Measurements from ENCODE around the gene ZNF335. TPM values are rescaled to one million over a fixed set of nuclear protein-coding genes. Genes with fewer than 3 reads are reported as not detected.

The ZNF335 gene
- total and polyA plus RNA-seq, 2 of the 13 experiments (the other 11 are each of a cell fraction or from before 2014, with no cell fraction given): 9.7 to 13.7 TPM

DNA sequence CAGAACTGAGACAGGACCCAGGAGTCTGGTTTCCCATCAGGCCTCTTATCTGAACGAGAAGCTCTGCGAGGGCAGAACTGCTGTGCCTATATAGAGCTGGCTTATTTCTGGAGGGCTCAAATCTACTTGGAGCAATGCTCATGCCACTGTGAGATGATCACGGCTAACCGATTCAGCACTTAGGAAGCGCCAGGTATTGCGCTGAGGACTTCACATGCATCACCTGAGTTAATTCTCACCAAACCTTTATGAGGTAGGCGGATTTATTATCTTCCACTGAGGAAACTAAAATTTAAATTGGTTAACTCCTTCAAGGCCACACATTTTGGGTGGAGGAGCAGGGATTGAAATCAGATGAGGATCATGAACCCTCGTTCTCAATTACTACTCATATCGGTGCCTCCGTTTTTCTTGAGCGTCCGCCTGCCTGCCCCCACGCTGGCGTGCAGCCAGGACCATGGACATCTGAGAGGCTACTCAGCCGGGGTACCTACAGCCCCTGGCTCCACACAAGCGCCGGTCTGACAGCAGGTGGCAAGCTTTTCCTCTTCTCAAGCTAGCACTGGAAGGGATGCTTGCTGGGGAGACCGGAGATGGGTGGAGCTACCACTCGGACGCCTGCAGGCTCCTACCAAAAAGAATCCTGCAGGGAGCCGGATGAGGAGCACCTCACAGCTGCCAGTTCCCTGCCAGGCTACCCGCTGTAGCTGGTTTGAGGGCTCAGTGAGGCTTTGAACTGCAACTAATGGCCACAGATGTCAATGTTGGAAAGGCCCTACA, 38.5 kb downstream of the ZNF335 start (continued):
- TF ChIP-seq ZBTB42 (CRISPR knock-in tag; IDR thresholded peaks at IDR 0.05) (no peak), FOXO1 (CRISPR knock-in tag; IDR thresholded peaks at IDR 0.05) (no peak; the same call in 1 of the 2 replicates), NFIB (CRISPR knock-in tag; IDR thresholded peaks at IDR 0.05; ENCODE audit: borderline replicate concordance) (no peak), XRCC5 (optimal IDR thresholded peaks at IDR 0.05; ENCODE audit: low read length) (peak; percentile 92), ZMYM2 (CRISPR knock-in tag; IDR thresholded peaks at IDR 0.05) (no peak), RFX1 (IDR thresholded peaks at IDR 0.05) (no peak), ZXDC (CRISPR knock-in tag; IDR thresholded peaks at IDR 0.05) (peak; percentile 72; the same call in 1 of the 2 replicates), SUZ12 (IDR thresholded peaks at IDR 0.05; ENCODE audit: low read depth, low read length) (no peak; the same call in 1 of the 2 replicates), RAD21 (CRISPR knock-in tag; IDR thresholded peaks at IDR 0.05) (peak; percentile 75), PRDM4 (CRISPR knock-in tag; IDR thresholded peaks at IDR 0.05; ENCODE audit: borderline replicate concordance) (no peak), DBP (CRISPR knock-in tag; IDR thresholded peaks at IDR 0.05; ENCODE audit: not compliant biosample characterization) (peak; percentile 4)
- TF ChIP-seq, protein P1, sequence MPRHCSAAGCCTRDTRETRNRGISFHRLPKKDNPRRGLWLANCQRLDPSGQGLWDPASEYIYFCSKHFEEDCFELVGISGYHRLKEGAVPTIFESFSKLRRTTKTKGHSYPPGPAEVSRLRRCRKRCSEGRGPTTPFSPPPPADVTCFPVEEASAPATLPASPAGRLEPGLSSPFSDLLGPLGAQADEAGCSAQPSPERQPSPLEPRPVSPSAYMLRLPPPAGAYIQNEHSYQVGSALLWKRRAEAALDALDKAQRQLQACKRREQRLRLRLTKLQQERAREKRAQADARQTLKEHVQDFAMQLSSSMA (CRISPR knock-in tag; IDR thresholded peaks at IDR 0.05): no peak
- TF ChIP-seq, protein P2, sequence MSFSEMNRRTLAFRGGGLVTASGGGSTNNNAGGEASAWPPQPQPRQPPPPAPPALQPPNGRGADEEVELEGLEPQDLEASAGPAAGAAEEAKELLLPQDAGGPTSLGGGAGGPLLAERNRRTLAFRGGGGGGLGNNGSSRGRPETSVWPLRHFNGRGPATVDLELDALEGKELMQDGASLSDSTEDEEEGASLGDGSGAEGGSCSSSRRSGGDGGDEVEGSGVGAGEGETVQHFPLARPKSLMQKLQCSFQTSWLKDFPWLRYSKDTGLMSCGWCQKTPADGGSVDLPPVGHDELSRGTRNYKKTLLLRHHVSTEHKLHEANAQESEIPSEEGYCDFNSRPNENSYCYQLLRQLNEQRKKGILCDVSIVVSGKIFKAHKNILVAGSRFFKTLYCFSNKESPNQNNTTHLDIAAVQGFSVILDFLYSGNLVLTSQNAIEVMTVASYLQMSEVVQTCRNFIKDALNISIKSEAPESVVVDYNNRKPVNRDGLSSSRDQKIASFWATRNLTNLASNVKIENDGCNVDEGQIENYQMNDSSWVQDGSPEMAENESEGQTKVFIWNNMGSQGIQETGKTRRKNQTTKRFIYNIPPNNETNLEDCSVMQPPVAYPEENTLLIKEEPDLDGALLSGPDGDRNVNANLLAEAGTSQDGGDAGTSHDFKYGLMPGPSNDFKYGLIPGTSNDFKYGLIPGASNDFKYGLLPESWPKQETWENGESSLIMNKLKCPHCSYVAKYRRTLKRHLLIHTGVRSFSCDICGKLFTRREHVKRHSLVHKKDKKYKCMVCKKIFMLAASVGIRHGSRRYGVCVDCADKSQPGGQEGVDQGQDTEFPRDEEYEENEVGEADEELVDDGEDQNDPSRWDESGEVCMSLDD (CRISPR knock-in tag; IDR thresholded peaks at IDR 0.05; ENCODE audit: borderline replicate concordance): peak; percentile 61; the same call in 1 of the 2 replicates
- TF ChIP-seq, protein P3, sequence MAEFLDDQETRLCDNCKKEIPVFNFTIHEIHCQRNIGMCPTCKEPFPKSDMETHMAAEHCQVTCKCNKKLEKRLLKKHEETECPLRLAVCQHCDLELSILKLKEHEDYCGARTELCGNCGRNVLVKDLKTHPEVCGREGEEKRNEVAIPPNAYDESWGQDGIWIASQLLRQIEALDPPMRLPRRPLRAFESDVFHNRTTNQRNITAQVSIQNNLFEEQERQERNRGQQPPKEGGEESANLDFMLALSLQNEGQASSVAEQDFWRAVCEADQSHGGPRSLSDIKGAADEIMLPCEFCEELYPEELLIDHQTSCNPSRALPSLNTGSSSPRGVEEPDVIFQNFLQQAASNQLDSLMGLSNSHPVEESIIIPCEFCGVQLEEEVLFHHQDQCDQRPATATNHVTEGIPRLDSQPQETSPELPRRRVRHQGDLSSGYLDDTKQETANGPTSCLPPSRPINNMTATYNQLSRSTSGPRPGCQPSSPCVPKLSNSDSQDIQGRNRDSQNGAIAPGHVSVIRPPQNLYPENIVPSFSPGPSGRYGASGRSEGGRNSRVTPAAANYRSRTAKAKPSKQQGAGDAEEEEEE (CRISPR knock-in tag; IDR thresholded peaks at IDR 0.05; ENCODE audit: borderline replicate concordance): 0 out of 2 replicates have a peak, but pooled peaks have one; percentile 45

Measured in HepG2 (cell line).